Epithelial cell of proximal tubule (primary cell): Measurements from ENCODE around the gene PTPRN2. TPM values are rescaled to one million over a fixed set of nuclear protein-coding genes. Genes with fewer than 3 reads are reported as not detected.

Source experiments
- DNase-seq: peaks from one replicate; pipeline ENCODE4 v3.0.0-alpha.2; 2011; ENCODE audit warnings: low read depth
- H3K4me3 ChIP-seq: 2 replicates; pipeline ENCODE4 v1.5.1; 2011; ENCODE audit warnings: low read depth, mild to moderate bottlenecking, low read length
- CTCF ChIP-seq: conservative IDR thresholded peaks from 2 replicates; pipeline ENCODE4 v1.5.1; 2012; ENCODE audit warnings: low read depth, mild to moderate bottlenecking, low read length
- total RNA-seq: library from RNA; depleted of rRNA; stranded (reverse); fragments of >200 nt; gene quantifications from 2 replicates; pipeline ENCODE4 v1.2.3, GENCODE V29; 2015

Gene PTPRN2
- total RNA-seq, 1 donor from 2014 or later = 2.8 TPM

DNA sequence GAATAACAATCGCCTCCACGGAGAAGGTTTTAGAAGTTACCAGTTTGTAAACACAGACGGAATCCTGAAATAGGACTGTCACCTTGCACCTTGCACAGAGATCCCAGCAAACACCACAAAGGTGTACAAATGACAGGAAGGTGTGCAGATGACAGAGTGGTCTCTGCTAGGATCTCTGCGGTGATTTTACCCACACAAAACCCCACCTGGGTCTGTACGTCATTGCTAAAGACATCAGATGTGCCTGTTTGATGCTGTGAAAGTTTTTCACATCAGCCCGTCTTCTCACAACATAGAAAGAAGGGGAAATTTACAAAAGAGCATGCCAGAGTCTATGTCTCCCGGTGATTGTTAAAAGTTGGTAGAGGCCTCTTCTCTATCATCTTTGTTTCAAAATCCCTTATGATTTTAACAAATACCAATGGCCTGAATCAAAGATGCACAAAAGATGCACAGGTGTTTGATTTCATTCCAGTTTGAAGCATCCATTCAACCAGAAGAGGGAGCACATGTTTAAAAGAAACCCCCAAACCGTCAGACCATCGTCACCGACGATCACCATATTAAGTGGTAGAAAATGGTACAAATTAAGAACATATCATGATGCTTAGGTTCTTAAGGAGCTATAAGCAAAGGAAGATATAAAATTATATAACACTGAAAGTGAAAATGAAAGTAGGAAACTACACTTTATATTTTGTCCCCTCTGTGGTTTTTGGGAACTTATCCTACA lies 576.5 kb downstream of the PTPRN2 start:
- no peak for DNase-seq
- no peak for TF ChIP-seq CTCF
- H3K4me3 ChIP-seq = no peak overlapping the region

- H3K4me3 ChIP-seq = no peak overlapping the region
- no peak for TF ChIP-seq CTCF
- DNase-seq = no peak
These were observed 577.7 kb downstream of the PTPRN2 start for GRCh38 chr7:158009886-158010285.

- no peak for DNase-seq
- TF ChIP-seq CTCF = no peak
- H3K4me3 ChIP-seq = no peak overlapping the region
These were observed 579.4 kb downstream of the PTPRN2 start for GRCh38 chr7:158008267-158008666.

DNA sequence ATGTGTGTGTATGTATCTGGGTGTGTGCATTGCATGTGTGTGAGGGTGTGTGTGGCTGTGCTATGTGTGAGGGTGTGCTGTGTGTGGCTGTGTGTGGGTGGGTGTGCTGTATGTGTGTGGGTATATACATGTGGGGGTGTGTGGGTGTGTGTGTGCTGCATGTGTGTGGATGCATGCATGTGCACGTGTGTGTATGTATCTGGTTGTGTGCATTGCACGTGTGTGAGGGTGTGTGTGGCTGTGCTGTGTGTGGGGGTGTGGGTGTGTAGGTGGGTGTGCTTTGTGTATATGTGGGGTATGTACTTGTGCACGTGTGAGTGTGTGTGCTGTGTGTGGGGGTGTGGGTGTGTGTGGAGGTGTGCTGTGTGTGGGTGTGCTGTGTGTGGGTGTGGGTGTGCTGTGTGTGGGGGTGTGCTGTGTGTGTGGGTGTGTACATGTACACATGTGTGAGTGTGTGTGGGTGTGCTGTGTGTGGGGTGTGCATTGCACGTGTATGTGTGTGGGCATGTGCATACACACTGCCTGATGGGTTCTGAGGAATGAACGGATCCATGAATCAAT lies 579.8 kb downstream of the PTPRN2 start:
- DNase-seq = no peak
- no peak for TF ChIP-seq CTCF
- H3K4me3 ChIP-seq = no peak overlapping the region

DNA sequence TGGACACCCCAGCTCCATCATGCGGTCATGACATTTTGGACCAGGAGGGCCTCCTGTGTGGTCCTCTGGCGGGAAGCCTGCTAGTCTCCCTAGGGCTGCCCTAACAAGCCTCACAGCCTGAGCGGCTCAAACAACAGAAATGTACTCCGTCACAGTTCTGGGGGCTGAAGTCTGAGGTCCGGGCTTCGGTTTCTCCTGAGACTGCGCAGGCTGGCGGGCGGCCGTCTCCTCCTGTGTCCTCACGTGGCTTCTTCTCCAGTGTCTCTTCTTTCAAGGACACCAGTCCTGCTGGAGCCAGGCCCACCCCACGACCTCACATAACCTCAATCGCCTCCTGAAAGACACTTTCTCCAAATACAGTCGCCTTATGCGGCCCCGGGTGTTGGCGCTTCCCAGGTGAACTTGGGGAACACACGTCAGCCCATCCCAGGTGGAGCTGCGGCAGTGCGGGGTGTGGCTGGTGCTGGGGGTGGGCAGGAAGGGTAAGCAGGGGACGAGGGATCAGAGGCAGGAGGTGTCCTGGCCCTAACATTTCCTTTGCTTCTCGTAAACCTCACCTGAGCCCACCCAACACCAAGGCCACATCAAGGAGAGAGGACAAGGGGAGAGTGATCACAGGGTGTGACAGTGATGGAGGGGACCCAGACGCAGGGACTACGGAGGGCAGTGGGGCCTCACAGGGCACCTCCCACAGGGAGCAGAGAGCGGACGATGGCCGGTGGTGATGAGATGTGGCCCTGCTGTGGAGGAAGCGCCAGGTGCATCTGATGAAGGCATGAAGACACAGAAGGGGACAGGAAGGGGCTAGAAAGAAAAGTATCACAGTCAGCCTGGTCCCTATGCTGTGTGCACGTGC lies 580.6 kb downstream of the PTPRN2 start:
- no peak for TF ChIP-seq CTCF
- no peak for DNase-seq
- H3K4me3 ChIP-seq = no peak overlapping the region

GRCh38 chr7:158005531-158005930 lies 582.1 kb downstream of the PTPRN2 start:
- TF ChIP-seq CTCF = no peak
- DNase-seq = no peak

More at GRCh38 chr7:158005531-158005930, 582.1 kb downstream of the PTPRN2 start:
- H3K4me3 ChIP-seq = no peak overlapping the region
